Transverse colon (tissue), 3 donors: ENCODE data around the gene PDK3.

Experiments used
- CTCF ChIP-seq, 5 experiments: fragments of 200-600 bp in 3 of 5; fragments of 450-650 bp in 2 of 5; sonication (generic) in 3 of 5; IDR thresholded peaks; 1 replicate in 2 of 5; 2 replicates in 3 of 5; pipeline ENCODE4 v1.5.1; 2016 to 2017; ENCODE audit warnings: antibody characterized with exemption in 5 of 5, inconsistent platforms in 3 of 5, mild to moderate bottlenecking in 2 of 5, moderate library complexity in 1 of 5
- EP300 ChIP-seq: sonication (generic); formaldehyde crosslinking; IDR thresholded peaks from one replicate; pipeline ENCODE4 v1.6.1; 2017; ENCODE audit warnings: antibody characterized with exemption, low read depth
- POLR2A ChIP-seq: fragments of 450-650 bp; IDR thresholded peaks from one replicate; pipeline ENCODE4 v1.6.1; 2016; ENCODE audit warnings: antibody characterized with exemption, mild to moderate bottlenecking, moderate library complexity

GRCh38 chrX:24466025-24466424, 939 bp downstream of the PDK3 start:
- TF ChIP-seq CTCF (IDR thresholded peaks at IDR 0.05) (no peak), POLR2A (no peak), EP300 (no peak)
